Coronary artery (tissue), 2 donors: ENCODE data around the gene HECTD1.

ENCODE experiments used
- DNase-seq: peaks from one replicate; pipeline ENCODE4 v3.0.0-alpha.2; 2017; ENCODE audit warnings: low spot score
- H3K27ac ChIP-seq, 2 donors: fragments of 200-600 bp; sonication (generic); one replicate each; pipeline ENCODE4 v1.5.1; 2016 to 2019
- H3K4me3 ChIP-seq: fragments of 200-600 bp; sonication (generic); 2 replicates; pipeline ENCODE4 v1.5.1; 2016; ENCODE audit warnings: mild to moderate bottlenecking, moderate library complexity
- CTCF ChIP-seq: fragments of 200-600 bp; sonication (generic); IDR thresholded peaks from one replicate; pipeline ENCODE4 v1.5.1; 2019; ENCODE audit warnings: antibody characterized with exemption

HECTD1 gene

GRCh38 chr14:31164115-31164514, 43.5 kb downstream of the HECTD1 start:
- Histone ChIP-seq H3K4me3 (no peak overlapping the region), H3K27ac (peak overlapping the region in 1 of 2 donors; percentile 67)
- DNase-seq: no peak
- no peak for TF ChIP-seq CTCF

GRCh38 chr14:31162910-31163649, 44.5 kb downstream of the HECTD1 start:
- no peak for DNase-seq
- no peak for TF ChIP-seq CTCF
- no peak overlapping the region for H3K4me3 ChIP-seq
- no peak overlapping the region for H3K27ac ChIP-seq

- no peak for DNase-seq
- Histone ChIP-seq H3K27ac (no peak overlapping the region), H3K4me3 (no peak overlapping the region)
- no peak for TF ChIP-seq CTCF
Observed at GRCh38 chr14:31161274-31161673, 46.3 kb downstream of the HECTD1 start.

- no peak overlapping the region for H3K4me3 ChIP-seq
- H3K27ac ChIP-seq: peak overlapping the region in 1 of 2 donors; percentile 11
- no peak for DNase-seq
- TF ChIP-seq CTCF: no peak
Observed at GRCh38 chr14:31159682-31160296, 47.8 kb downstream of the HECTD1 start.

- no peak for DNase-seq
- no peak for TF ChIP-seq CTCF
- H3K4me3 ChIP-seq: no peak overlapping the region
- no peak overlapping the region for H3K27ac ChIP-seq
Observed at GRCh38 chr14:31154956-31155355, 52.6 kb downstream of the HECTD1 start.

GRCh38 chr14:31142455-31143087, 65.0 kb downstream of the HECTD1 start:
- DNase-seq: no peak
- TF ChIP-seq CTCF: no peak
- no peak overlapping the region for H3K4me3 ChIP-seq
- H3K27ac ChIP-seq: no peak overlapping the region
